T-helper 2 cell treated with Interferon-gamma antibody and Interleukin-4, amounts not matched to agents 100 ng/mL and 5 ng/mL, for 36 hours (primary cell): ENCODE data around the gene ZNF80. TPM values are rescaled to one million over a fixed set of nuclear protein-coding genes. Genes with fewer than 3 reads are reported as not detected.
"Not testable (repeated sequence)": the region's sequence is repeated elsewhere in the genome, so short reads cannot be mapped to it uniquely, and the experiment has no call there.

Experiments used
- intact Hi-C: fragments of 100-400 bp; cut with micrococcal nuclease; formaldehyde crosslinking; loops from one replicate; pipeline ENCODE4 v1.15.1; 2023
- total RNA-seq: library from RNA; stranded (reverse); gene quantifications from 2 replicates; pipeline ENCODE4 v1.2.3, GENCODE V29; 2022

ZNF80 gene
- 0.86 and 1.00 TPM in 2 replicates for total RNA-seq

DNA sequence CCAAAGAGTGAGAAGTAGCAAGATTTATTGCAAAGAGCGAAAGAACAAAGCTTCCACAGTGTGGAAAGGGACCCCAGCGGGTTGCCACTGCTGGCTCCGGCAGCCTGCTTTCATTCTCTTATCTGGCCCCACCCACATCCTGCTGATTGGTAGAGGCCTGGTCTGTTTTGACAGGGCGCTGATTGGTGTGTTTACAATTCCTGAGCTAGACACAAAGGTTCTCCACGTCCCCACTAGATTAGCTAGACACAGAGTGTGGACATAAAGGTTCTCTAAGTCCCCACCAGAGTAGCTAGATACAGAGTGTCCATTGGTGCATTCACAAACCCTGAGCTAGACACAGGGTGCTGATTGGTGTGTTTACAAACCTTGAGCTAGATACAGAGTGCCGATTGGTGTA, at the start of gene ZNF80:
Gene ZNF80, minus strand, starts transcription at position 101 of the 400 bp plus-strand sequence. CDS start 504 bp downstream, outside the sequence.
- intact Hi-C loops = not testable (repeated sequence)

GRCh38 chr3:114286266-114286665, 48.9 kb upstream of the ZNF80 start:
- intact Hi-C loops = no loop called here

- intact Hi-C loops = no loop called here
Observed at GRCh38 chr3:114285648-114286230, 48.4 kb upstream of the ZNF80 start.

GRCh38 chr3:114284644-114285043, 47.3 kb upstream of the ZNF80 start:
- intact Hi-C loops = no loop called here

- intact Hi-C loops = not testable (repeated sequence)
Observed at GRCh38 chr3:114276856-114277255, 39.5 kb upstream of the ZNF80 start.

- intact Hi-C loops = no loop called here
Observed at GRCh38 chr3:114274929-114275328, 37.6 kb upstream of the ZNF80 start.

- intact Hi-C loops = no loop called here
Observed at GRCh38 chr3:114272271-114272670, 34.9 kb upstream of the ZNF80 start.

GRCh38 chr3:114270019-114270418, 32.6 kb upstream of the ZNF80 start:
- intact Hi-C loops = no loop called here

DNA sequence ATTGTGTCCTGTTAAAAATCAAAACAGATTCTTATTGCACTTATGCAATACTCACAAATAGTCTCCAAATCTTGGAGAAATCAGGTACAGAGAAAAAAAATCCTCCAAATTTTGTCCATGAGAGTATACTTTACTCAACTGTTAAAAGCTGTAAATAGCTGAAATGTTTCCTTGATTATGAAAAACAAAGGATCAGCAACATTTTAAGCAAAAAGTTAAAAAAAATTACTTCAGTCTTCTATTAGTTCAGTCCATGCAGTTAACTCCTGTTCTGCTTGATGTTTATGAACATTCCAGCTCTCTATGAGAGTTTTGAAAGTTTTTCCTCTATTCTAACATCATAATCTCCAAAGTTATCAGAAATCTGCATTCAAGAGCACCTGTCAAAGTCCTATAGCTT, 22.8 kb upstream of the ZNF80 start:
- intact Hi-C loops = no loop called here

DNA sequence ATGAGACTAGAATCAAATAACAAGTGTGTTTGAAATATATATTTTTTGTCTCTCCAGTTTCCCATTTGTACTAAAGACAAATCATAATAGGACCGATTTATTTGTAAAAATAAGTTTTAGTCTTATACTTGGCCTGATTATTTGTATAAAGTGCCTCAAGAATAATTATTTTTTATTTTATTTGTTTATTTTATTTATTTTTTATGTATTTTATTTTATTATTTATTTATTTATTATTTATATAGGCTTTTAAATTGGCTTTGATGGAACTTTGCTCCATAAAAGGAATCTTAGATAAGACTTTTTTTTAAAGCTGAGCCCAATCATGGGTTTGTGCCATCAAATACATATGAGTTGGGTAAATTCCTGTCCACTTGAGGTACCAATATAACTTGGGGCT, 22.2 kb upstream of the ZNF80 start:
- intact Hi-C loops = no loop called here

GRCh38 chr3:114253505-114253904, 16.1 kb upstream of the ZNF80 start:
- intact Hi-C loops = no loop called here

DNA sequence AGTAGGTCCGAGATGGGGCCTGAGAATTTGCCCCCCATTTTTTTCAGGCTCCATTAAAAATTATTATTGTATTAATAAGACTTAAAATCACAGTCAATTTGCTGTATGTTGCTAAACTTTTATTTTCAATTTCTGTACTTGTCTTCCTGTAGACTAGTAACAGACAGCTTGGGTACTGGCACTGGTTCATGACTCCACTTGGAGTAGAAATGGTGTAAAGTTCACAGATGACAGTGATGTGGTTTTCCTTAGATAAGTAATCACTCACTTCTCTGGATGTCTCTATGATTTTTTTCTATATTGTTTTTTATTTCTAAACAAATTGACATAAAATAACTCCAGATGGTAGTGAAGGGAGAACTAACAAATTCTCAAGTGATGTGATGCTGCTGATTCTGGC, 15.6 kb upstream of the ZNF80 start:
- intact Hi-C loops = no loop called here

GRCh38 chr3:114242947-114243346, 5.6 kb upstream of the ZNF80 start:
- intact Hi-C loops = loop anchor here (1.0 to 2.0 kb wide), 3 partner anchors 8 to 30 kb away; no protein-coding TSS in a partner anchor

- intact Hi-C loops = no loop called here
Observed at GRCh38 chr3:114241262-114241661, 3.9 kb upstream of the ZNF80 start.

- intact Hi-C loops = not testable (repeated sequence)
Observed at GRCh38 chr3:114238146-114238785, 888 bp upstream of the ZNF80 start.

- intact Hi-C loops = loop anchor here (1.0 kb wide), 1 partner anchor 8 kb away; no protein-coding TSS in a partner anchor
Observed at GRCh38 chr3:114235431-114235830, 1.9 kb downstream of the ZNF80 start.

DNA sequence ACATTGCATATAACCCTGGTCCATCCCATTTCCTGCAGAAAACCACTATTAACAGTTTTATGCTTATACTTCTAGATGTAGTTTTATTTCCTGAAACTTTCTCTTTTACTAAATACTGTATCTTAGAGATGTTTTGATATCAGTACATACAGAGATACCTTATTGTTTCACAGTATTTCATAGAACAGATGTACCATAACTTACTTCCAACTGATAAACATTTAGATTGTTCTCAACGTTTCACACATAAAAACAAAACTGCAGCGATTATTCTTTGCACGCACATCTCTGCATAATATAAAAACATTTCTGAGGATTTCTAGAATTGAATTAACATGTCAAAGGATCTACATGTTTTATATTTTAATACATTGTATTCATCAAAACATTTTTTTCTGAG, 2.6 kb downstream of the ZNF80 start:
- intact Hi-C loops = loop anchor here (1.0 kb wide), 1 partner anchor 9 kb away; no protein-coding TSS in a partner anchor

GRCh38 chr3:114231616-114232015, 5.8 kb downstream of the ZNF80 start:
- intact Hi-C loops = no loop called here

DNA sequence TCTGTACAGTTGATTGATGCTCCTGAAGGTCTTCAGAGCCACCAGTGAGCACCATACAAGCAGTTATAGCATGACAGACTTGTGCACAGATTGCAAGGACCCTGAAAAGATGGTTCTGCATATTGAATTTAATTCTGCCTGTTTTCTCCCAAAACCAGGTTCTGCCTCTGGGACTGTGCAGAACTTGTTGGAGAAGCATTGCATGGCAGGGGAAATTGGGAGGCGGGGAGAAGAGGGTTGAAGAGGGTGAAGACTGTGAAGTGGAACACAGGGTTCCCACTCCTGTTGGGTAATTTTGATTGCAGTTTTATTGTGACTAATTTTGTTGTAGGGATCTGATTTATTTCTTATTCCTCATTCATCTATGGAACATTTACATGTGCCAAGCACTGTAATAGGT, 10.3 kb downstream of the ZNF80 start:
- intact Hi-C loops = no loop called here

DNA sequence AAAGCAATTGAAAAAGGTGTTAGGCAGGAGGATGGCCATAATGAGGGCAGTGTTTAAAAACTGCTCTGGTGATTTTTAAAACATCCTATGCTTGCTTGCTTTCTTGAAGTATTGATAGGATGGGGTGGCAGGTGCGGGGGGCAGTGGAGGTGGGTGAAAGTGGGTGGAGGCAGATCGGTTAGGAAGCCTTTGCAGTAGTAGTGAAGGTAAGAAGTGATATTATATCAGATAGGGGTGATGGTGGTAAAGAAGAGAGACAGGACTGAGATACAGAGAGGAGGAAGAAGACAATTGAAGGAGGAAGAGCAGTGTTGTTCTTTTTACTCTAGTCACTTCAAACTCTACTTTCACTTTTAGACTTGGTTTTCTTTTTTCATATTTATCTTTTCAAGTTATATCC, 11.1 kb downstream of the ZNF80 start:
- intact Hi-C loops = no loop called here

- intact Hi-C loops = loop anchor here (1.0 to 5.0 kb wide), 2 partner anchors 8 to 104 kb away; no protein-coding TSS in a partner anchor
Observed at GRCh38 chr3:114223143-114223542, 14.2 kb downstream of the ZNF80 start.

GRCh38 chr3:114221881-114222264, 15.5 kb downstream of the ZNF80 start:
- intact Hi-C loops = loop anchor here (1.0 to 5.0 kb wide), 2 partner anchors 21 to 105 kb away; no protein-coding TSS in a partner anchor
